OCI-LY3 (cell line): ENCODE data around the gene MYPN.

Experiments
- CTCF ChIP-seq: fragments of 200-600, 300-600 bp; sonication (generic); IDR thresholded peaks from 2 replicates; pipeline ENCODE4 v1.5.1; 2014; ENCODE audit warnings: antibody characterized with exemption, low read length, low read depth
- EZH2phosphoT487 ChIP-seq: fragments of 200-600 bp; shearing (Covaris generic); IDR thresholded peaks from 2 replicates; pipeline ENCODE4 v1.6.1; 2018; ENCODE audit warnings: antibody characterized with exemption, mixed run types, low read depth

- TF ChIP-seq CTCF (no peak), EZH2phosphoT487 (no peak)
Observed at GRCh38 chr10:68239069-68239468, 129.8 kb downstream of the MYPN start.
